22Rv1 (cell line): Measurements from ENCODE around the gene TBC1D21.

Source experiments
- ZFX ChIP-seq: fragments of 450-650 bp; IDR thresholded peaks from 2 replicates; pipeline ENCODE4 v1.6.1; 2017; ENCODE audit warnings: antibody characterized with exemption, borderline replicate concordance
- TF ChIP-seq, protein P1 (sequence below): fragments of 450-650 bp; IDR thresholded peaks from 2 replicates; pipeline ENCODE4 v1.5.1; 2017; ENCODE audit warnings: mild to moderate bottlenecking

DNA sequence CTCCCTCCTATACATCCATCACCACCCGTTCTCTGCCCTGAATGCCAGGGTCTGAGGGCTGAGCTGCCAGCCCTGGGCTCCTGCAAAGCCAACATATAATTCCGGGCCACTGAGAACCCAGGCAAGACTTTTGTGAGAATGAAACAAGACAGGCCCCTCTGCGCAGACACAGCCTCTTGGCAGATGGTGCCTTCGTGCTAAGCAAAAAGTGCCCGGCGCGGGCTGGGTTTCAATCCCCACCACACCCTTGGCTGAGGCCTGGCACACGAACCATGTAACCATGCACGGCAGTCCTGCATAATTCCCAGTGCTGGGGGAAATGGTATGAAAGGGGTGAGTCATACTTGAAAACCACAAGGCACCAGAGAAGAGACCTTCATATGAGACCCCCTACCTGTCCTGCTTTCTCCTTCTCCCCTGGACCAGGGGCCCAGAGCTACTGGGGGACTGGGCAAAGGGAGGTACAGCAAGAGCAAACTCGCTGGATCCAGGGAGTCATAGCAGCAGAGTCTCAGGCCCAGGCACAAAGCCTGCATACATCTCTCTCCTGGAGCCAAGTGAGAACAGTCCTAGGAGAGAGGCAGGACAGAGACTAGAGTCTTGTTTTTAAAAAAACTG lies 26.8 kb downstream of the TBC1D21 start:
- TF ChIP-seq, protein P1, sequence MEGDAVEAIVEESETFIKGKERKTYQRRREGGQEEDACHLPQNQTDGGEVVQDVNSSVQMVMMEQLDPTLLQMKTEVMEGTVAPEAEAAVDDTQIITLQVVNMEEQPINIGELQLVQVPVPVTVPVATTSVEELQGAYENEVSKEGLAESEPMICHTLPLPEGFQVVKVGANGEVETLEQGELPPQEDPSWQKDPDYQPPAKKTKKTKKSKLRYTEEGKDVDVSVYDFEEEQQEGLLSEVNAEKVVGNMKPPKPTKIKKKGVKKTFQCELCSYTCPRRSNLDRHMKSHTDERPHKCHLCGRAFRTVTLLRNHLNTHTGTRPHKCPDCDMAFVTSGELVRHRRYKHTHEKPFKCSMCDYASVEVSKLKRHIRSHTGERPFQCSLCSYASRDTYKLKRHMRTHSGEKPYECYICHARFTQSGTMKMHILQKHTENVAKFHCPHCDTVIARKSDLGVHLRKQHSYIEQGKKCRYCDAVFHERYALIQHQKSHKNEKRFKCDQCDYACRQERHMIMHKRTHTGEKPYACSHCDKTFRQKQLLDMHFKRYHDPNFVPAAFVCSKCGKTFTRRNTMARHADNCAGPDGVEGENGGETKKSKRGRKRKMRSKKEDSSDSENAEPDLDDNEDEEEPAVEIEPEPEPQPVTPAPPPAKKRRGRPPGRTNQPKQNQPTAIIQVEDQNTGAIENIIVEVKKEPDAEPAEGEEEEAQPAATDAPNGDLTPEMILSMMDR: no peak
- no peak for TF ChIP-seq ZFX
